HG03175 (cell line): ENCODE data around the gene ADGRV1.
"Not testable (repeated sequence)": the region's sequence is repeated elsewhere in the genome, so short reads cannot be mapped to it uniquely, and the experiment has no call there.

ENCODE experiments used
- ATAC-seq: cut with Tn5 transposase; IDR thresholded peaks from one replicate; pipeline ENCODE4 v1.9.1; 2021; ENCODE audit warnings: mild to moderate bottlenecking, moderate library complexity; ENCODE audit not compliant: unreplicated experiment

ADGRV1 gene

GRCh38 chr5:90807496-90807895, 248.9 kb downstream of the ADGRV1 start:
- no peak for ATAC-seq

DNA sequence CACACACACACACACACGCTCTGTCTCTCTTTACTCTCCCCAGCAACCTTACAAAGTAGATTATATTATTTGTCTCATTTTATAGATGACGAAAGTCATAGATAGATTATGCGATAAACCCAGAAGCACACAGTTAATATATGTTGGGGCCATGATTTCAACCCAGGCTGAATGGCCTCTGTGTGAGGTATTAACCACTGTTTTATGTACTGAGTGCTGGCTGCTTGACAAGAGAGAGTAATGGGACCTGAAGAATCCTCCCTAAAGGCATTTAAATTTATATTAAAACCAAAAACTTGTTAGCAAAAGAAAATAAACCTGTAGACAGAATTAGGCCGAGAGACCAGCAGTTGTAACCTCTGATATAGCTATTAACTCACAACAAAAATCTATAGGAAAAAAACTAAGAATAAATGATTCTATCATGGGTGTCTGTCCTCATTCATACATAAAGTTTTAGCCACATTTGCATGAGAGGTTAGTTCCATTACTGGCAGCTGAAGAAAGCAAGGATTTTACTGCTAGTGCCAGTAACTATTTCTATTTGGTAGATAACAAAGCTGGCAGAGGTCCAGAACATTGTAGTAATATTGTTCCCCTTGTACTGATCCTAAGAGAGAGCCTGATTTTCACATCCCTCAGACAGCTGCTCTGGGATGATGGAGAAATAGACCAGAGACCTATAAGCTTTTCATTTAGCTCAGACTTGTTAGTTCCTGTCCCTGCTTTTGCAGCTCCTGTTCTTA, 250.9 kb downstream of the ADGRV1 start:
- ATAC-seq, result no peak

DNA sequence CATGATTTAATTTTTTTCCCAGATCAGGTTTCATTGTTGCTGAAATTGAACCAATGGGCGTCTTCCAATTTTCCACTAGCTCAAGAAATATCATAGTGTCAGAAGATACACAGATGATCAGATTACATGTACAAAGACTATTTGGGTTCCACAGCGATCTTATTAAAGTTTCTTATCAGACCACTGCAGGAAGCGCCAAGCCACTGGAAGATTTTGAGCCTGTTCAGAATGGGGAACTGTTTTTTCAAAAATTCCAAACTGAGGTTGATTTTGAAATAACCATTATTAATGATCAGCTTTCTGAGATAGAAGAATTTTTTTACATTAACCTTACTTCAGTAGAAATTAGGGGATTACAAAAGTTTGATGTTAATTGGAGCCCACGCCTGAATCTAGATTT, 251.6 kb downstream of the ADGRV1 start:
- no peak for ATAC-seq

DNA sequence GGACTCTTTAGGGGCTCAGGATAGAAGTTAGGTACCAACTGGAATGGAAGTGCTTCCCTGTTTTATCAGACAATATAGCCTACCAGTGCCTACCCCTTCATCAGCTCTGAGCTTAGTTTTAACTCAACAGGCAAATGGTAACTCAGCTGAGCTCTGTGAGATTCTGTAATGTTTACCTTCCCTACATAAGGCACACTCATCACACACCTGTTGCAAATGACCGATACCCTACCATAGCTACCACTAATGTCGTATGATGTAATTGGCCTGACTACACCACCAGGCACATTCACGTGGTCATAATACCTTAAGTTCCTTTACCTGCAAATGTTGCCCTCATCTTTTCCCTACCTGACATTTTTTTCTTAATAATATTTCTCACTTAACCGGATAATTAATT, 254.8 kb downstream of the ADGRV1 start:
- no peak for ATAC-seq

- ATAC-seq, result not testable (repeated sequence)
Measured at GRCh38 chr5:90822062-90822461, 263.5 kb downstream of the ADGRV1 start.

DNA sequence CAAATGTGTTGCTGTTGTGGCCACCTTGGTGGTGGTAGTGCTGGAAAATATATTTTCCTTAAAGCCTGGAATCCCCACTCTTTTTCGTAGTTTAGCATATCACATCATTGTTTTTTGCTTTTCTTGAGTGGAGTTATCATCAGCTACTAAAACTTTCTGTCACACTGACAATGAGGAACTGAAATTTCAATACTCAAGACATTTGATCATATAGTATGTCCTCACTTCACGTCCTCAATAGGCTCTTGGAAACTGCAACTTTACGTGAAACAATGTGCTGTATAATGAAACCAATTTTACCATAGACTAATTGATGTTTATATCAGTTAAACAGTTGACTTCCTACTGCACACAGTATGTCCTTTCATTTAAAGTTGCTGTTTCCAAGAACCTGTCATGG, 265.8 kb downstream of the ADGRV1 start:
- ATAC-seq, result no peak

DNA sequence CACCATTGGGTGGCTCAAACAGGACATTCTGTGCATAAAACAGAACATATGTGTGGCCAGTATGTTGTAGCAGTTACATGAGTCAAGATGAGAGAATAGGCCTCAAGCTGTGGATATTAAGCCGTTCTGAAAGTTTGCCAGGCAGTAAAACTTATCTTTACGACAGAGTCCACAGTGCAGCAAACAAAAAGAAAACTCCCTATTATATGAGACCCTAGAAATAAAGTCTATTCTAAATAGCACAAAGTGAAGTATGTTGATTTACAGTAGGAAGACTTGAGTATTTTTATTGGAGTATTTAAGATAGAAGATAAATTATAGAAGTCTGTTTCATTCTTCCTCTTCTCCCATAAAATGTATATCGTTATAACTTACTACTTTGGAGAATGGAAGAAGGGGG, 271.5 kb downstream of the ADGRV1 start:
- ATAC-seq, result no peak

DNA sequence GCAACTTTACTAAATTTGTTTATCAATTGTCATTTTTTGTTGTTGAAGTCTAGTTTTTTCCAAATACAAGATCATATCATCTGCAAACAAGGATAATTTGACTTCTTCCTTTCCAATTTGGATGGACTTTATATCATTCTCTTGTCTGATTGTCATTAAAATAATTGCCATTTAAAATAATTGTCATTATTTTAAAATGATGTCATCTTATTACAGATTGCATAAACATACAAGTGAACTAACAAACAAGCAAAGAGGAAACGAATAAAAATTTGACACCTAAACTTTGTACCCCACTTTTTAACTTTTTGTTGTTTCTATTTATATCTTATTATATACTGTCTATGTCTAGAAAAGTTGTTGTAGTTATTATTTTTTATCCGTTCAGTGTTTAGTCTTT, 275.2 kb downstream of the ADGRV1 start:
- ATAC-seq, result no peak

- ATAC-seq, result no peak
Measured at GRCh38 chr5:90834711-90835110, 276.1 kb downstream of the ADGRV1 start.

DNA sequence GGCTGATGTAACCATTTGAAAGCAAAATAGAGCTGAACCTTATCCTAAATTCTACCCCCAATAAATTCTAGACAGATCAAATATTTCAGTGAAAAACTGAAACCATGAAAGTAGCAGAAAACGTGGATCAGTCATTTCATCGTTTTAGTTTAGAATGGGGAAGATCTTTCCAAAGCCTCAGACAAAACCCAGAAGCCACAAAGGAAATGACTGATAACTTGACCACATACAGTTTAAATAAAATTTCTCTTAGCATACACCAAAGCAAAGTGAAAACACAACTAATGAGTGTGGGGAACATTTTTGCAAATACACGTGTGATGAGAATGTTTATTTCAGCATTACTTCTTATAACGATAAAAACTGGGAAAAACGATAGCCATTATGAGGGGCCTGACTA, 284.8 kb downstream of the ADGRV1 start:
- ATAC-seq, result no peak

- no peak for ATAC-seq
Measured at GRCh38 chr5:90844931-90845330, 286.3 kb downstream of the ADGRV1 start.

GRCh38 chr5:90845723-90846554, 287.3 kb downstream of the ADGRV1 start:
- no peak for ATAC-seq

GRCh38 chr5:90847606-90848005, 289.0 kb downstream of the ADGRV1 start:
- not testable (repeated sequence) for ATAC-seq

- ATAC-seq, result no peak
Measured at GRCh38 chr5:90849939-90850338, 291.3 kb downstream of the ADGRV1 start.

- no peak for ATAC-seq
Measured at GRCh38 chr5:90852531-90852930, 293.9 kb downstream of the ADGRV1 start.

DNA sequence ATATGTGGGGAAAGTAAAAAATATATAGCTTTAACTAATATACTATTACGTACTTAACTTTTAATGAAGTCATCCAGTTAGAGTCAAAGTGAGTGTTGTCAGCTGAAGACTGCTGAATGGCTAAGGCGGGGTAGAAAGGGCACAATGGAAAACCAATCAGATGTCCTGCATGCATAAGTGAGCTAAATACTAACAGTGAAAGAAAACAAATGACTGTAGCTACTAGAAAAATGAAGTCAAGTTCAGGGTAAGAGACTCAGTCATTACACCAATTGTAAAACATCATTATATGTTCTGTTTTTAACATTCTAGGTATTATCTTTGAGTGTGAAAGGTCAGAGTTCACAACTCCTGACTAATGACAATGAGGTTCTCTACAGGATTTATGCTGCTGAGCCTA, 295.2 kb downstream of the ADGRV1 start:
- no peak for ATAC-seq

GRCh38 chr5:90854169-90854568, 295.6 kb downstream of the ADGRV1 start:
- no peak for ATAC-seq

- ATAC-seq, result no peak
Measured at GRCh38 chr5:90855296-90856010, 296.9 kb downstream of the ADGRV1 start.

- ATAC-seq, result no peak
Measured at GRCh38 chr5:90861843-90862586, 303.4 kb downstream of the ADGRV1 start.

DNA sequence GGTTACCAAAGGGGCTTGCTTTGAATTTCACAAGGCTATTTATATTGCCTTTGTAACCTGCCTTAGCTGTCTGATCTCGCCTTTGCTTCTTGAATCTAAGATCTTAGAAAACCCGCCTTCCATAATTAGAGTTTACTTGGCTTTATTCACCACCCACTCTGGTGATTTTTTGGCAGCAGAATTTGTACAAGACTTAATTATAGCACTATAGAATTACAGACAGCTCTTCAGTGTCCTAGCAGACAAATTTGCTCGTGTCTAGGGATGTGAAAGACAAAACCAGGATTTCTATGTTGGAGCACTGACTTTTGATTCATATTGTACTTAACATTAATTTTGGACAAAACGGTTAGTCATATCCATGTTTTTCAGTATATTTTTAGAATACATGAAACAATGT, 306.6 kb downstream of the ADGRV1 start:
- no peak for ATAC-seq

DNA sequence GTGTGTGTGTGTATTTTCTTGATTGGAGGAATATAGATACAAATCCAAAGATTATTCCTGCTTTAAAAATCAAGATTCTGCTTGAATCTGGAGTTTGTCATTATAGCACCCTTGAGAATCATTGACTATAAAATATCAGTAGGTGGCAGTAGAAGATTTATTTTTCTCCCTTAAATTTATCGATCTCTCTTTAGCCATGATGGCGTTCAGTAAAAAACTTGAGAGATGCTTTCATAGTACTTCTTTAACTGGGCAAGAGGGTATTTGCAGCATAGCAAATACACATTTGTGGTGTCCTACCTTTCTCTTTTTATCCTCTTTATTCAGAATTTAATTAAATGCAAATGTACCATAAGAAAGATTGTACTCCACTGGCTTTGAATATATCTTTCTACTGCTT, 307.7 kb downstream of the ADGRV1 start:
- peak; percentile 79 for ATAC-seq
